ENCODE data around the gene COMT.

COMT gene

GRCh38 chr22:19983741-19984140 is 42.2 kb downstream of the COMT start:
- DNase-seq (ENCODE audit: low spot score): no peak

DNA sequence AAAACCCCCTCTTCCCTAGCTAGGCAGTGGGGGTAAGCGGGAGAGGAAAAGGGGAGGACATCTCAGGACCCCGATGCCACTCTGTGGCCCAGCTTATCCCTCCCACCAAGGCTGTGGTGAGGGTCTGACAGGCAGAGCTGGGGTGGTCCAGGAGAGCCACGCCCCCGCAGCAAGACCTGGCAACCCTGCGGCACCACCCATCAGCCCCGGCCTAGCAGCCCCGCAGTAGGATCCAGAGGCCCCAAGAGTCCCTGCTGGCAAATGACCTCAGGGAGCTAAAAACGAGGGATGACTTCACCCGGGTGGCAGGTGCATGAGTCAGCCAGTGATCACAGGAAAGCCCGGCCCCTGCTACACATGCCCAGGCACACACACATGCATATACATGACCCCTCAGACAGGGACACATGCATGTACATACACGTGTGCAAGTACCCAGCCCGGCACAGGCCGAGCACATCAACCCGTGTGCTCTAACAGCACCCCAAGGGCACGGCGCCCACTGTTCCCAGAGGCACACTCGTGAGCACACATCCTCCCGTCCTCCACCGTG is 42.7 kb downstream of the COMT start:
- no peak for DNase-seq (ENCODE audit: low spot score)

DNA sequence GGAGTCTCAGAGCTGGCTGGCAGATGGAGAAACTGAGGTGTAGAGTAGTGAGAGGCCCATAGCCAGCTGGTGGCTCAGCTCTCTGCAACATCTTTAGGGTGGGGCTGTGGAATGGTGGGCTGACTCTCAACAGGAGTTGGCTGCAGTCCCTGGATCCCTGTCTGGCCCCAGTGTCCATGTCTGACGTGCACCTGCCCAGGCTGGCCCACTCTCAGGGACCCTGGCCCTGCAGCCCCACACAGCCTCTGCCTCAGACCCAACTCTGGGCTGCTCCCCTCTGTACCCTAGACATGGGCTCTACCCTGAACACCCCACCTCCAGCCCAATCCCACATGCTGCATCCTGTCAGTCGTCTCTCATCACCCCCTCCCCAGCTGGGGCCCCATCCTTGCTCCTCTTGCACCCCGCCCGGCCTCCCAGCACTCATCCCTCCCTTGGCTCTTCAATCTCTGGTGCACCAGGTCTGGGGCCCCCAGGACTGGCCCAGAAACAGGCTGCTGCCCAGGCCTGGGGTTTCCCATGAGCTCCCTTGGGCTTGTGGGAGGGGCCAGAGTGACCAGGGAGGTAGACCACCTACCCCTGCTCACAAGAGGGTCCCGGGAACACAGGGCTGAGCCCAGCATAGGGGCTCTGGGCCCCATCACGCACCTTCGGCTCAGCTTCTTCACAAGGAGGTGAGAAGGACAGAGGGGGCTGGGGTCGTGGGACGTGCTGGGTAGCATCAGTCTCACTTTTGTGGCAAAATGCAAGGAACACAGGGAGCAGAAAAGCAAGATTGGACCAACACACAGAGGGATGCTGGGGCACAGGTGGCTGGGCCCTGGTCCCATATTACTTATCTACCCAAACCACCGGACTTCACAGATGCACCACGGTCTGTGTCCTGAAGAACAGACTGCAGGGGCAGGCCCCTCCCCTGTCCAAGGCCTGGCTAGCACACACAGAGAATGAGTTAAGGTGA is 43.6 kb downstream of the COMT start:
- no peak for DNase-seq (ENCODE audit: low spot score)

DNA sequence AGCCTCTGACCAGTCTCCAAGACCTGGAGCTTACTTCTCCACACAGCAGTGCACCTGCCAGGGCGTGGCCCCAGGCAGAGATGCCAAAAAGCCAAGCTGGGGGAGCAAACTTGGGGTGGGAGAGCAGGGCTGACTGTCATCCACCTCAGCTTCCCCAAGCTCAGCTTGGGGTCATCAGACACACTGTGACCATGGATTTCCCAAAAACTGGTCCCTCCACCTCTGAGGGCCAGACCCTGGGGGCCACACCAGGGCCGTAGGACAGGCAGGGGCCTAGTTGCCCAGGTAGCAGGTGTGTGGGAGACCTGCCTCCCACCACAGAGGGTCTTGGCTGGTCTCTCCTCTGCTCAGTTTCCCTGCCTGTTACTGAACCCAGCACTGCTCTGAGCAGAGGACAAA is 44.4 kb downstream of the COMT start:
- no peak for DNase-seq (ENCODE audit: low spot score)

- DNase-seq (ENCODE audit: low spot score): peak; percentile 30
Measured at GRCh38 chr22:19986410-19987341, 45.1 kb downstream of the COMT start.

GRCh38 chr22:19987394-19988306 is 46.1 kb downstream of the COMT start:
- no peak for DNase-seq (ENCODE audit: low spot score)

- no peak for DNase-seq (ENCODE audit: low spot score)
Measured at GRCh38 chr22:19988331-19988808, 46.8 kb downstream of the COMT start.

- DNase-seq (ENCODE audit: low spot score): no peak
Measured at GRCh38 chr22:19988965-19989724, 47.6 kb downstream of the COMT start.

- DNase-seq (ENCODE audit: low spot score): no peak
Measured at GRCh38 chr22:19989725-19990067, 48.1 kb downstream of the COMT start.

GRCh38 chr22:19990188-19990587 is 48.6 kb downstream of the COMT start:
- no peak for DNase-seq (ENCODE audit: low spot score)

DNA sequence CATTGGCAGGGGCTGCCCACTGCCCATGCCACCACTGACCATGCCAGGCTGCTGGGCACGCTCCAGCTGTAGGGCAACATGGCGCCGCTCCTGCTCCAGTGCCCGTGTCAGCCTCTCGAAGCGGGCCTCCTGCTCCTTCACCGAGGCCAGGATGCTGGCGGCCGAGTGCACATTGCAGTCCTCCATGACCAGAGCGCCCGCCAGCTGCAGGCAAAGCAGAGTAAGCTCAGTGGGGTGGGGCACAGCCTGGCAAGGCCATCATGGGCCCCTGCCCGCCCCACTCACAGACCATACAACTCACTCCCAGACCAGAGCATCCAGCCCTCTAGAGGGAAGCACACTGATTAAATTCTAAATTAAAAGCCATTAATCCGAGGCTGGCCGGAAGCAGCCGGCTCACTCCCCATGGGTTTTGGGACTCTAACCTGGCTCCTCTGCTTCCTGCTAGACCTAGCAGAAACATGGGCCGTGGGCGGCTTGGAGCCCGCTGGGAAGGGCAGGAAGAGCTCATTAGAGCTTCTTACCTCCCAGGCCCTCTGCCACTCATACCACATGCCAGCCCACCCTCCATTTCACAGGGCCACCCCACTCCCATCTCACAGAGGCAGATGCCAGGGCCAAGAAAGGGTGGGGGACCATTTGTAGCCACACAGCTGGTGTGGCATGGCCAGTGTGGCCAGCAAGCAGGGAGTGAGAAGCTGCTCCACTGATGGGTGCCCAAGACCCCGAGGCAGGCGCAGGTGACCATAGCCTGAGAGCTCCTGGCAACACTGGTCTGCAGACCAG is 49.2 kb downstream of the COMT start:
- DNase-seq (ENCODE audit: low spot score): no peak

DNA sequence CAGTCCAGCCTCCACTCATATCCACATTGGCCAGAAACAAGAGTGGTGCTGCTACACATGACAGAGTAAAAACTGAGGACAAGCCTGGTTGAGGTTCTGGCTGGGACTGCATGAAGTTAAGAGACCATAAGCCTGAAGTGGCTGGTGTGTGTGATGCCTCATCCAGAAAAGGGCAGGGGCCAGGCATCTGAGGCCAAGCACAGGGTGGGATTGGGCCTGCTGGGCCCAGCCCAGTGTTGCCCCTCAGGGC is 49.7 kb downstream of the COMT start:
- no peak for DNase-seq (ENCODE audit: low spot score)

GRCh38 chr22:19991645-19992451 is 50.3 kb downstream of the COMT start:
- no peak for DNase-seq (ENCODE audit: low spot score)

DNA sequence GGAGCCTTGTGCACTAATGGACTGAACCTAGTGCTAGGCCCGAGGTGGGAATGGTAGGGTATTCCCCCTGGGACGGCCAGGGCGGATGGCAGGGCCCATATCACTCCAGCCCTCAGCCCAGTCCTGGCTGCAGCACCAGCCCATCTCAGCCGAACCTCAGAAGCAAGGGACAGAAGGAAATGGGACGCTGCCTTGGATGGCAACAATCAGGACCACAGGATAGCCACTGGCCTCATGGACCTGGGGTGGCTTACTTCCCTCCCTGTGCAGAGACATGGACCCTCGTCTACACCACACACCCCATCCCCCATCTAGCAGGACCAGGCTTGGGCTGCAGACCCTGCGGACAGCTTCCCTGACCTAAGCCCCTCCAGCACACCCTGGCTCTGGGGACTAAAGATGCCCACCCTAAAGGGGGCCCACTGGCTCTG is 50.9 kb downstream of the COMT start:
- no peak for DNase-seq (ENCODE audit: low spot score)

GRCh38 chr22:19992921-19993355 is 51.4 kb downstream of the COMT start:
- DNase-seq (ENCODE audit: low spot score): no peak

- no peak for DNase-seq (ENCODE audit: low spot score)
Measured at GRCh38 chr22:19993926-19994325, 52.4 kb downstream of the COMT start.

GRCh38 chr22:19994851-19995610 is 53.5 kb downstream of the COMT start:
- no peak for DNase-seq (ENCODE audit: low spot score)

DNA sequence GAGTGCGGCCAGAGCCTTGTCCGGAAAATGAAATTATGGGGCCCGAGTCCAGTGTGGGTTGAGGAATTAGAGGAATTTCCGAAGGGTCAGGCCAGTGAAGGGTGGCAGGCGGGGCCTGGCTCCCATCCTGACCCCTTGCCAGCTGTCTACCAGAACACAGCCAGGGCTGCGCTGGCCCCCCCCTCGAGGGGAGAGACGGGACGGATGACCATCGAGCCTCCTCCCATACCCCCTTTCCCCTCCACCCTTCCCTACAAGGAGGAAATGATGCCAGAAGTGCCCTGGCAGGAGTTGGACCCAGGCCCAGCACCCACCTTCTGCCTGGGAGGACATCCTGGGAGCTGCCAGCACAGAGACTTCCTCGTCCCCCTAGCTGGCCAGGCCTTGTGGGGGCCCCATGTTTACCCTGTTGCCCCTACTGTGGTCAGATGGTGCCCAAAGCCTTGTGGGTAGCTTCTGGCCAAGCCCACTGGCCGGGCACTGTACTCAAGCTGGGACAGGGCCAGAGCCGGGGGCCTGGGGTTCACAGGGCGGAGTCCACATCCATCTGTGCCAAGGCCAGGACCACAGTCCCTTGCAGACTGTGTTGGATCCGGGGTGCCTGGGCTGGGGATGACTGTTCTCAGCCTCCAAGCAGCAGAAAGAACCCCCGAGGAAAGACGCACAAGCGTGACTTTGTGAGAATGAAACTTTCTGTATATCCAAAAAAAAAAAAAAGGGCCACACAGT is 54.2 kb downstream of the COMT start:
- DNase-seq (ENCODE audit: low spot score): no peak
